CD4-positive, CD25-positive, alpha-beta regulatory T cell (primary cell): ENCODE results near the gene ZNF827. TPM values are rescaled to one million over a fixed set of nuclear protein-coding genes. Genes with fewer than 3 reads are reported as not detected.

ENCODE experiments used
- ATAC-seq, 2 donors: fragments of 150-1000 bp; cut with Tn5 transposase; one replicate each; pipeline ENCODE4 v1.10.0; 2021; ENCODE audit warnings: low read depth in 2 of 2, moderate number of reproducible peaks in 2 of 2, moderate library complexity in 1 of 2
- DNase-seq, 3 donors: peaks; one replicate each; pipeline versions ENCODE4 v3.0.0 to v3.0.0-alpha.2; 2012 to 2022; ENCODE audit warnings: mixed read lengths in 1 of 3
- H3K27ac ChIP-seq: one replicate; pipeline ENCODE4 v1.7.0; 2013; ENCODE audit warnings: mild to moderate bottlenecking, low read length; ENCODE audit not compliant: insufficient read depth, poor library complexity, severe bottlenecking
- H3K27me3 ChIP-seq: one replicate; pipeline ENCODE4 v1.7.0; 2013; ENCODE audit warnings: low read length; ENCODE audit not compliant: control insufficient read depth, insufficient read depth
- H3K36me3 ChIP-seq: one replicate; pipeline ENCODE4 v1.7.0; 2013; ENCODE audit warnings: mild to moderate bottlenecking, low read length, moderate library complexity; ENCODE audit not compliant: control insufficient read depth, insufficient read depth
- H3K4me1 ChIP-seq: 2 replicates; pipeline ENCODE4 v1.7.0; 2013; ENCODE audit warnings: mild to moderate bottlenecking, low read length; ENCODE audit not compliant: insufficient read depth, control insufficient read depth, poor library complexity, severe bottlenecking
- H3K4me3 ChIP-seq: one replicate; pipeline ENCODE4 v1.7.0; 2013; ENCODE audit warnings: low read depth, mild to moderate bottlenecking, low read length, moderate library complexity
- H3K9me3 ChIP-seq, 2 experiments: 1 replicate in 1 of 2; 2 replicates in 1 of 2; pipeline ENCODE4 v1.7.0; 2013; ENCODE audit warnings: low read length in 2 of 2, mild to moderate bottlenecking in 1 of 2, moderate library complexity in 1 of 2; ENCODE audit not compliant: control insufficient read depth in 2 of 2
- H3K27ac Mint-ChIP-seq, 3 donors: one replicate each; pipeline ENCODE4 v1.8.0; 2020 to 2022; ENCODE audit warnings: mild to moderate bottlenecking in 3 of 3, mixed read lengths in 3 of 3, moderate library complexity in 2 of 3
- H3K27me3 Mint-ChIP-seq: one replicate; pipeline ENCODE4 v1.8.0; 2022; ENCODE audit warnings: mild to moderate bottlenecking, mixed read lengths
- H3K36me3 Mint-ChIP-seq: one replicate; pipeline ENCODE4 v1.8.0; 2020; ENCODE audit warnings: mixed read lengths
- H3K4me1 Mint-ChIP-seq, 4 donors: one replicate each; pipeline ENCODE4 v1.8.0; 2020 to 2022; ENCODE audit warnings: mixed read lengths in 4 of 4, mild to moderate bottlenecking in 1 of 4
- H3K4me3 Mint-ChIP-seq, 4 donors: one replicate each; pipeline ENCODE4 v1.8.0; 2020 to 2022; ENCODE audit warnings: mild to moderate bottlenecking in 4 of 4, mixed read lengths in 4 of 4, moderate library complexity in 3 of 4
- H3K9me3 Mint-ChIP-seq, 7 donors: one replicate each; pipeline ENCODE4 v1.8.0; 2020 to 2022; ENCODE audit warnings: mixed read lengths in 7 of 7, mild to moderate bottlenecking in 3 of 7, moderate library complexity in 2 of 7
- polyA plus RNA-seq, 4 donors: library from polyadenylated mRNA; unstranded; fragments of 300-500 nt; fragmentation: Illumina TruSeq; gene quantifications; one replicate each; pipeline ENCODE4 v1.2.3, GENCODE V29; 2021
- total RNA-seq: library from RNA; stranded (reverse); gene quantifications from one replicate; pipeline ENCODE4 v1.2.3, GENCODE V29; 2022

The ZNF827 gene
- total and polyA plus RNA-seq, 5 donors from 2014 or later: 0.92 to 6.0 (median 1.2) TPM

DNA sequence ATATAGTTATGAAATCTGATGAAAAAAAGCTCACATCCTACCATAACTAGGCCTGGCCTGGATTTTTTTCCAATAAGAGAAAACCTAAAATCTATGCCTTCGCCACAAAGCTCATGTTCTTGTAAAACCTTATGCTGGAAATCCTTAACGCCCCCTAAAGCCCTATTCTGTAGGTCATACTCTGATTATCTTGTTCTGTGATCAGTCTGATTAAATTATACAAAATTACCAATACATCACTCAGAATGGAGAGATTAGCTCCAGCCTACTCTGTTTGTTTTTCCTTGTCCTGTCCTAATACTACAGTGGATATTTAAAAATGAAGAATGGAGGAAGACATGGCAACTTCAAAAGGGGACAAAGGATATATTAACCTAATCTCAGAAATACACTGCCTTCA is 7.2 kb downstream of the ZNF827 start:
- Mint-ChIP-seq H3K36me3 (no peaks in the 10 kb centered on the region), H3K4me3 (no peak overlapping the region), H3K9me3 (no peaks in the 10 kb centered on the region), H3K4me1 (peaks cover 0 to 24% (median 12%) of the 10 kb centered on the region in 4 donors), H3K27ac (peak overlapping the region in 1 of 3 donors; percentile 2), H3K27me3 (peaks cover 22% of the 10 kb centered on the region)
- no peak overlapping the region for H3K27ac ChIP-seq
- ATAC-seq (no peak), DNase-seq (no peak)
- no peaks in the 10 kb centered on the region for H3K36me3 ChIP-seq
- H3K9me3 ChIP-seq: no peaks in the 10 kb centered on the region
- H3K4me3 ChIP-seq: no peak overlapping the region
- H3K27me3 ChIP-seq: no peaks in the 10 kb centered on the region
- H3K4me1 ChIP-seq: peaks cover 8% of the 10 kb centered on the region

DNA sequence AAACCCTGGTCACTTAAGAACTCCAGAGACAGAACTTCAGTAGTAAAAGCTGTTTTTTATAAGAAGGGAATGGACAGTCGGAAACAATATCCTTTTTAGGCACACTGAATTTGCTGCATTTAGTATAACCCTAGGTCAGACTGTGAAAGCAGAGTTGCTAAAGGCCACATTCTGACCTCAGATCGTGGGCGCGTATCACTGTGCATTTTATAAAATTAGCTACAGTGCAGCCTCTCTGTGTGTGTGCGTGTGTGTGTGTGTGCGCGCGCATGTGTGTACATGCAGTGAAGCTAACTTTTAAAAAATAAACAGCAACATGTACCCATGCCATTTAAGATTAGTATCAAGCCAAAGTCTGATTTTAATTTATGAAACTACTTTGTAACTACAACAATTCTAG is 8.0 kb downstream of the ZNF827 start:
- no peaks in the 10 kb centered on the region for H3K27me3 ChIP-seq
- Mint-ChIP-seq H3K4me3 (no peak overlapping the region), H3K36me3 (no peaks in the 10 kb centered on the region), H3K27me3 (peaks cover 15% of the 10 kb centered on the region), H3K4me1 (peaks cover 0 to 17% (median 10%) of the 10 kb centered on the region in 4 donors), H3K9me3 (peaks cover 0 to 6% (median 0%) of the 10 kb centered on the region in 7 donors), H3K27ac (peak overlapping the region in 1 of 3 donors; percentile 13)
- peaks cover 4% of the 10 kb centered on the region for H3K4me1 ChIP-seq
- no peaks in the 10 kb centered on the region for H3K9me3 ChIP-seq
- ATAC-seq (no peak), DNase-seq (no peak)
- no peak overlapping the region for H3K4me3 ChIP-seq
- H3K36me3 ChIP-seq: no peaks in the 10 kb centered on the region
- no peak overlapping the region for H3K27ac ChIP-seq

DNA sequence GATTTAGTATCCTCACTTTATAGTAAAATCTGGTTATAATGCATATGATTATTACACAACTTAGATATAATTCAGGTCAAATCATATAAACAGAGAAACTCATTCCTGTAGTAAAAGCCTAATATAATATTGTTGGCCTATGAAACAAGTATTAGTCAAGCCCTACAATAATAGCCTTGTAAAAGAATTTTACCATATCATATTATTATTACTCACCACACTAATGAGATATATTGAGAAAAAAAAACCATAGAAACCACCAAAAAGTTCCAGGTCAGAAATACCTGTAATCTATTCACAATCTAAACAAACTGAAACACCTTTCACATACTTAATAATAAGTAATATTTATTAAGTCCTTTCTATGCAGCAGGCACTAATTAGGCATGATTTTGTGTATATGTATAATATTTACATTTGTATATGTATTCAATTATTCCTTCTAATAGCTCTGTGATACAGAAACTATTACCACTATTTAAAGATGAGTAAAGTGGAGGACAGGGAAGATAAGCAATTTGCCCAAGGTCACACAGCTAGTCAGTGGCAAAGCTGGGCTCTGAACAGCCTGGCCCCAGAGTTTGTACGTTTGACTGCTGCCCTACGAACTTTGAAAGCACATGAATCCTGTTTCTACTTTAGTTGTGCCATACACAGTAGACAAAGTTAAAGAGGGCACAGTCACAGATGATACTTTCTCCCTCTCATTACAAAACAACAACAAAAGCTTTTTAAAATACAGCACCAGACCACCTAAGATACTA is 9.0 kb downstream of the ZNF827 start:
- H3K27me3 ChIP-seq: no peaks in the 10 kb centered on the region
- no peak overlapping the region for H3K27ac ChIP-seq
- no peaks in the 10 kb centered on the region for H3K4me1 ChIP-seq
- no peak overlapping the region for H3K4me3 ChIP-seq
- no peak for ATAC-seq
- Mint-ChIP-seq H3K9me3 (peaks cover 0 to 9% (median 0%) of the 10 kb centered on the region in 7 donors), H3K27ac (no peak overlapping the region), H3K4me3 (no peak overlapping the region), H3K27me3 (peaks cover 5% of the 10 kb centered on the region), H3K4me1 (peaks cover 0 to 11% (median 4%) of the 10 kb centered on the region in 4 donors), H3K36me3 (peaks cover 3% of the 10 kb centered on the region)
- DNase-seq: no peak
- no peaks in the 10 kb centered on the region for H3K9me3 ChIP-seq
- no peaks in the 10 kb centered on the region for H3K36me3 ChIP-seq

DNA sequence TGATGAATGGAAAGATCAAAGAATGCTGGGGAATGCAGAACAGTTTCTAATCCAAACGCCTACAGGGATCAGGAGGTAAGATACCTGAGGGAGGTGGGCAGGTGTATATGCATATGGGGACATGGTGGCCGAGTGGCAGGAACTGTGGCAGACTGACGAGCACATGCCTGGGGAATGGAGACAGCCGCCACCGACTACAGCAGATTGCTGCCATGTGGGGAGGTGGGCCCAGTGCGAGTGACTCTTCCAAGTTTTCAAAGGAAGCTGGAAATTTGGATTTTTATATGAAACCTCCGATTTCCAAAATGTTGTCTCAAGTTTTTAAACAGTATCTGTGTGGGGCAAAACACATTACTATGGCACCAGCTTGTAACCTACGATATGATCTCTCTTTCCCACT is 9.9 kb downstream of the ZNF827 start:
- ATAC-seq (no peak), DNase-seq (no peak)
- peaks cover 0 to 9% (median 0%) of the 10 kb centered on the region in 7 donors for H3K9me3 Mint-ChIP-seq
- Histone ChIP-seq H3K36me3 (no peaks in the 10 kb centered on the region), H3K27me3 (no peaks in the 10 kb centered on the region), H3K4me1 (no peaks in the 10 kb centered on the region), H3K27ac (no peak overlapping the region), H3K9me3 (no peaks in the 10 kb centered on the region), H3K4me3 (no peak overlapping the region)
- peaks cover 3% of the 10 kb centered on the region for H3K36me3 Mint-ChIP-seq
- H3K27ac Mint-ChIP-seq: no peak overlapping the region
- peaks cover 0 to 13% (median 3%) of the 10 kb centered on the region in 4 donors for H3K4me1 Mint-ChIP-seq
- H3K27me3 Mint-ChIP-seq: no peaks in the 10 kb centered on the region
- no peak overlapping the region for H3K4me3 Mint-ChIP-seq

DNA sequence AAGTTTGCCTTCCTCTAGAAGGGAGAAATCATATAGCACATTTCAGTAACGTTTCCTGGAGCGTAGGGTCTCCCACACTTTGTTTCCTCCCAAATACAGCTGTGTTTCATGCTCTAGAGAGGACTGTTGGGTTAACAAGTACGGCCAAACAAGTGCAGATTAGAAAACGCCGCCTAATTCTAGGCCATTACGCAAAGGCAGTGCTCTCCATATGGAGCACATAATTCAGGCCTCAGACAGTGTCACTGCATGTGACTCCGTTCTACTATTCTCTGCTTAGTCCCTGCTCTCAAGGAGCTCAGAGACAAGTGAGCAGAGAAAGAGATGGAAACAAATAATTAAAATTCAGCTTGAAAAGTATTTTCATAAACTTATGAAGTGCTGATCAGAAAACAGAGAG is 11.6 kb downstream of the ZNF827 start:
- no peaks in the 10 kb centered on the region for H3K9me3 ChIP-seq
- Mint-ChIP-seq H3K4me1 (peaks cover 0 to 13% (median 2%) of the 10 kb centered on the region in 4 donors), H3K4me3 (no peak overlapping the region), H3K27me3 (no peaks in the 10 kb centered on the region), H3K9me3 (peaks cover 0 to 9% (median 0%) of the 10 kb centered on the region in 7 donors), H3K27ac (no peak overlapping the region), H3K36me3 (peaks cover 3% of the 10 kb centered on the region)
- no peak for ATAC-seq
- H3K4me3 ChIP-seq: no peak overlapping the region
- DNase-seq: no peak
- no peaks in the 10 kb centered on the region for H3K36me3 ChIP-seq
- H3K27ac ChIP-seq: no peak overlapping the region
- H3K27me3 ChIP-seq: no peaks in the 10 kb centered on the region
- H3K4me1 ChIP-seq: no peaks in the 10 kb centered on the region

DNA sequence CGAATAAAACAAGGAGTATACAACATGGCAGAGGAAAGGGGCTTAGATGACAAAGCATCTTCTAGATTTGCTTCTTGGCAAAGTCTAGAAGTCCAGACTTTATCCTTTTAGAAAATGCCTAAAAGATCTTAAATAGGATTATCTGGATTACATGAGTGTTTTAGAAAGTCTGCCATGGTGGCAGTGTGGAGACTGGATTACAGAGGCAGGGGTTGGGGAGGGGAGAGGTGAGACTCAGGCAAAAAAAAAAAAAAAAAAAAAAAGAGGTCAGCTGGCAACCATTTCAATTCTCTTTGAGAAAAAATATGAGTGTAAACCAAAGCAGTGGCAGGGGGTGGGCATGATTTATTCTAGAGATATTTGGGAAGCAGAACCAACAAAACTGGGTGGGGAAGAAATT is 17.4 kb downstream of the ZNF827 start:
- Histone ChIP-seq H3K27ac (no peak overlapping the region), H3K4me1 (no peaks in the 10 kb centered on the region), H3K4me3 (no peak overlapping the region), H3K36me3 (no peaks in the 10 kb centered on the region), H3K27me3 (no peaks in the 10 kb centered on the region), H3K9me3 (no peaks in the 10 kb centered on the region)
- peaks cover 0 to 8% (median 0%) of the 10 kb centered on the region in 7 donors for H3K9me3 Mint-ChIP-seq
- peaks cover 0 to 16% (median 1%) of the 10 kb centered on the region in 4 donors for H3K4me1 Mint-ChIP-seq
- H3K27me3 Mint-ChIP-seq: no peaks in the 10 kb centered on the region
- H3K36me3 Mint-ChIP-seq: peaks cover 3% of the 10 kb centered on the region
- DNase-seq (no peak), ATAC-seq (no peak)
- H3K4me3 Mint-ChIP-seq: no peak overlapping the region
- H3K27ac Mint-ChIP-seq: no peak overlapping the region

DNA sequence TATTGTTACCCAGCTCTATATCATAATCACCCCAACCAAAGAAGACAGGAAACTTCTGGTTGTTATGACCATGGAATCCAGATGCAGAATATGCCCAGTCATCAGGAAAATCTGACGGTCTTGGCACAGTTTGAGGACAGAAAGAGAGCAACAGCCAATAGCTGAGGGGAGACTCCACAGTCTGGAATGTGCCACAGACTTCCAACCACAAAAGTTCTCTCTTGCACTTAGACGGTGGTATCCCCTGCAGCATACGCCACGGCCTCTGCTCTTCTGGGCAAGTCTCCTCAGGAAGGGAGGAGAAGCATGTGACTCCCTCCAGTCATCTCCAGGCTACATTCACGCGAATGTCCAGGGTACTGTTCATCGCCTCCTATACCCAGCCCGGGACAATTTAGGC is 18.4 kb downstream of the ZNF827 start:
- H3K27me3 ChIP-seq: no peaks in the 10 kb centered on the region
- no peaks in the 10 kb centered on the region for H3K27me3 Mint-ChIP-seq
- H3K9me3 ChIP-seq: no peaks in the 10 kb centered on the region
- H3K36me3 ChIP-seq: no peaks in the 10 kb centered on the region
- ATAC-seq: no peak
- H3K4me1 Mint-ChIP-seq: peaks cover 0 to 15% (median 1%) of the 10 kb centered on the region in 4 donors
- DNase-seq: no peak
- H3K27ac ChIP-seq: no peak overlapping the region
- H3K36me3 Mint-ChIP-seq: peaks cover 7% of the 10 kb centered on the region
- no peak overlapping the region for H3K27ac Mint-ChIP-seq
- no peak overlapping the region for H3K4me3 ChIP-seq
- no peak overlapping the region for H3K4me3 Mint-ChIP-seq
- H3K4me1 ChIP-seq: no peaks in the 10 kb centered on the region
- peaks cover 0 to 3% (median 0%) of the 10 kb centered on the region in 7 donors for H3K9me3 Mint-ChIP-seq

DNA sequence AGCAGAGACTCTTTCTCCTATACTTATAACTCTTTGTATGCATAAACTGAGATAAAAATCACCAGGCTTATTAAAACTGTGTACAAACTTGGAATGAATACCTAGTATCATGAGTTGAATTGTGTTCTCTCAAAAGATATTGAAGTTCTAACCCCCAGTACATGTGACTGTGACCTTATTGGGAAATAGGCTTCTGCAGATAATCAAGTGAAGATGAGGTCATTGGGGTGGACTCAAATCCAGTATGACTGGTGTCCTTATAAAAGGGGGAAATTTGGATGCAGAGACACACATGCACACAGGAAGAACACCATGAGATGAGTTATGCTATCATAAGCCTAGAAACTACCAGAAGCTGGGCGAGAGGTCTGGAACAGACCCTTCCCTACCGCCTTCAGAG is 26.2 kb downstream of the ZNF827 start:
- no peaks in the 10 kb centered on the region for H3K9me3 ChIP-seq
- H3K36me3 ChIP-seq: no peaks in the 10 kb centered on the region
- H3K27me3 ChIP-seq: no peaks in the 10 kb centered on the region
- Mint-ChIP-seq H3K27ac (no peak overlapping the region), H3K4me1 (peaks cover 0 to 13% (median 3%) of the 10 kb centered on the region in 4 donors), H3K27me3 (no peaks in the 10 kb centered on the region), H3K4me3 (no peak overlapping the region), H3K36me3 (peaks cover 8% of the 10 kb centered on the region), H3K9me3 (peaks cover 0 to 2% (median 0%) of the 10 kb centered on the region in 7 donors)
- no peak overlapping the region for H3K4me3 ChIP-seq
- no peaks in the 10 kb centered on the region for H3K4me1 ChIP-seq
- H3K27ac ChIP-seq: no peak overlapping the region
- ATAC-seq (no peak), DNase-seq (no peak)
